GOT3 (cell line): ENCODE results near the gene MEF2C.

Experiments used
- DNase-seq: peaks from one replicate; lab custom pipeline; 2025; ENCODE audit warnings: mixed read lengths; lab: John Stamatoyannopoulos, UW

Gene MEF2C

DNA sequence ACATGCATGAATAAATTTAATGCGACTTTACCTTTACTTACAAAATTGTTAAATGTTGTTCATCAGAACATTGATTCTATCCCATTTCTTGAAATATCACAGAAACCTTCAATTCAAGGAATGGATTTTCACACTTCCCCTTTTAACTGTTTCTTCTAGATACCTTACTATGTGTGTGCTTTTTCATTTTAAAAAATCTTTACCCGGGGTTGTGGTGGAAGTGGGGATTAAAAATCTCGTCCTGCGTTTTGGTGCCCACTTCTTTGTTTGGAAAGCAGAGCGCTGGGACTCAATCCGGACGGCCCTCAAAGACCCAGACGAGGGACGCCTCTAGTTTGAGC, 5.8 kb upstream of the MEF2C start:
- no peak for DNase-seq

DNA sequence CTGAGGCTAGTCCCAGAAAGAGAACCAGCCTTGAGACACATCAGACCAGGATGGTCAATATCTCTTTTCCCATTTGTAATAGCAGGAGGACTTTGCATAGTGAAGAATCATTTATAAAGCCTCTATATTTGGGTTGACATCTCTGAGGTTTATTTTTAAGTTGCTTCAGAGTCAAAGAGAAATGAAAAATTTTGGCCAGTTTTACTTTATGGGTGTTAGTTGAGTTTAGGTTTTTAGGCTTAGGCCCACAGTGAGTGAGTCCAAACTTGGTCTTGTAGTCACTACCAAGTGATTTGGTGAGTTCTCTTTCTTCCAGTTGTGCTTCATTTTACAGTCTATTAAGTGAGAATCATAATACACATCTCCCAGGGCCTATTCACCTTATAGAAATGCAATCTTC, 5.3 kb upstream of the MEF2C start:
- no peak for DNase-seq

DNA sequence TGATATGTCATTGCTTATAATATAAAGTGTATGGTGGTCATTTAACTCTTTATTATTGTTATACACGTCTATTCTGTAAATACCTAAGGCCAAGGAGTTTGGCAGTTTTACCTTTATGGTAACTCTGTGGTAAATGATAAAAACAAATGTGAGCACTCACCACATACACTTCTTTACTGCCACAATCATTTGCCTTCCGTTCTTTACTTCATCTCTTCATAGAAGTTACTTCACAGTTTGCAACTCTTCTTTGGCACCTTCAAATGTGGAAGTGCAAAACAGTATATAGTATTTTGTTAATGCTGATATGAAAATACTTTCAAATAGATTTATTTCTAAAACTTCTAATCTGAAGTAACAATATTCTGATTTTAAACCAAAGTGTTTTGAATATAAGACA, 4.4 kb upstream of the MEF2C start:
- DNase-seq = no peak

DNA sequence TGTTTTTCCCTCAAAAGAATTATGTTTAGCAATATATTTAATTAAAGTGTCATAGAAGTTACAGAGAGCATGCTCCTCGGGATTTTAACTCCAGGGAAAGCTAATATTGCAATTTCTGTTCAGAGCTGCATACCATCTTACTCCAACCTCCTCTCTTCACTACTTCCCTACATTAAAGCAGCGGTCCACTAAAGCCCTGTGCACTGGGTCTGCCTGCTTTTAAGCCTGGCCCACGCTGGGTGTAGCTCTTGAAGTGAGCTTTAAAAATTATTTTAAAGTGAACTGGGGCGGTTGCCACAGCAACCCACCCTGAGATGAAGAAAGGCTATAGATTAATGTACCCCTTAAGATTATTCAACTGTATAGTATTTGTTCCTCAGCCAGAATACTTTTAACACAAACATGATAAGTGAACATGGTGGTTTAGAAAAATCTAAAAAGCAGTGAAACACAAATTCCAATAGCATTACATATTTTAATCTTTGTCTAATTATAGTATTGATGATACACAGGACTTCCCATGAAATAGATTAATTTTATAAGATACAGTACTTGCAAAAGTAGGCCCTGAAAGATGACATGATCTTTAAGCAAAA, 3.9 kb upstream of the MEF2C start:
- DNase-seq = no peak

DNA sequence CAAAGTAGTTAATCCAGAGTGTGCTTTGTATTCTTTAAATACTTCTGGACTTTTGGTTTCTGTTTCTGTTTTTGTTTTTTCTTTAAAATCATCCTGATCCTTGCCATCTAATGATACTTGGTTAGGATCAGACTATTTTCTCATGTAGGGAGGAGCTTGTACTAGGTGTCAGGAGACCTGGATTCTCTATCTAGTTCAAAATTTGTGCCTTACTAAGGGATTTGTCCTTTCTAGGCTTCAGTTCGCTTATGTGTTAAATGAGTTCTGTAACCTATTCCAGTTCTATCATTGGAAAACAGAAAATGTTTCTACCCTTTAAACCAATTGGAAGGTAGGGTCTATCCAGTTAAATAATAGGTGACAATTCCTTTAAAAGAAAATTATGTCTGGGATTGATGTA, 3.3 kb upstream of the MEF2C start:
- no peak for DNase-seq

DNA sequence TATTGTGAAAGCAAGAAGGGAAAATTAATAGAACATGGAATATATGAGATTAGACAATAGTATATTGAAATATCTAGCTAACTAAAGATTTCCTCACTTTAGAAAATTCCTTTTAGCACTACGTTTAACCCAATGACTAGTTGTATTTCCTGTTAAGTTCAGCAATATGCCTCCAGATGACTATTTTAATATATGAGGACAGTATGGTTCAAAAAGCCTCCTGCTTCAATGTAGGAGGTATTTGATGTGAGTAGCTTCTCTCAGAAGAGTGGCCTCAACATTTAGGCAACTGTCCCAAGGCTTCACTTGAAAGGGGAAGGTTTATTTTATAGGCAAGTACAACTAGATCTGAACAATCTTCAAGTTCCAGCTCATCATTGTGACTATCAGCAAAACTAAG, 2.0 kb upstream of the MEF2C start:
- DNase-seq = no peak

DNA sequence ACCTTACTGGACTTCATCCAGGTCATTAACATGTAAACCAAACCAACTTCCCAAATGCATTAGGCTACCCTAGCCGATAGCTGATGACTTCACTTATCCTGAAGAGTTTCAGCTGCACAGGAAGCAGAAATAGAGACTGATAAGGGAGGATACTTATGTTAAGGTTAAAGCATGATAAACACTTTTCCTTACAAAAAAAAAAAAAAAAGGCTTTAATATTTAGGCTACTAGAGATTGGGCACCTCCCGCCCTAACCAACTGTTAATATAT, 1.6 kb upstream of the MEF2C start:
- DNase-seq = no peak

DNA sequence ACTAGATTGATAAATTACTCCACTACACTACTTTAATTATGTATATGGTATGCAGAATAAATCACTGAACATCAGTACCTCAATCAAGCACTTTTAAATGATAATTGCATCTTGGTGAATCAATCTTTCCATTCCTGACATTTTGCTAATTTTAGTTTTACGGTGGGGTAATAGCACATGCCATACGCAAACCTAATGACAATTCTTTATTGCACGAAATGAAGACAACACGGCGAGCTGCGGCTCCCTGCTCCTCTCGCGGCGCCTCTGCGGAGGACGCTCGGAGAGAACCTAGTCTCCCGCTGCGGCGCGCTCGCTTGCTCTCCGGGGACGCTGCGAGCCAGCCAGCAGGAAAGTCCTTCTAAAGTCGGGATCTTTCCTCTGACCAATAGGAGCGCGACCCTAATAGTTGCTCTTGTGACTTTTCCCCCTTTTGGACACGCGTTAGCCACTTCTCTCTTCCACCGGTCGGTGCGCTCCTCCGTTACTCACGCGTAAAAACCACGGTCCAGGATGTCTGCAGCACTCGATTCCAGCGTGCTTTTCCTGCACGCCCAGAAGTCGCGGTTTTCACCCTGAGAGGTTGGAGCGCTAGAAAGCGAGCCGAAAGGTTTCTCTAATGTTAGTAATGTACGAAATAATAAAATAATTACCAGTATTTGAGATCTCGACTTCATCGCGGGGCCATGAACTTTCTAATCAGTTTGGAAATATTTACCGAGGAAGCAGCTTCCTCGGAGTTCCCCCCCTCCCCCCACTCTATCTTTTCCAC, 1.0 kb upstream of the MEF2C start:
- DNase-seq = no peak

DNA sequence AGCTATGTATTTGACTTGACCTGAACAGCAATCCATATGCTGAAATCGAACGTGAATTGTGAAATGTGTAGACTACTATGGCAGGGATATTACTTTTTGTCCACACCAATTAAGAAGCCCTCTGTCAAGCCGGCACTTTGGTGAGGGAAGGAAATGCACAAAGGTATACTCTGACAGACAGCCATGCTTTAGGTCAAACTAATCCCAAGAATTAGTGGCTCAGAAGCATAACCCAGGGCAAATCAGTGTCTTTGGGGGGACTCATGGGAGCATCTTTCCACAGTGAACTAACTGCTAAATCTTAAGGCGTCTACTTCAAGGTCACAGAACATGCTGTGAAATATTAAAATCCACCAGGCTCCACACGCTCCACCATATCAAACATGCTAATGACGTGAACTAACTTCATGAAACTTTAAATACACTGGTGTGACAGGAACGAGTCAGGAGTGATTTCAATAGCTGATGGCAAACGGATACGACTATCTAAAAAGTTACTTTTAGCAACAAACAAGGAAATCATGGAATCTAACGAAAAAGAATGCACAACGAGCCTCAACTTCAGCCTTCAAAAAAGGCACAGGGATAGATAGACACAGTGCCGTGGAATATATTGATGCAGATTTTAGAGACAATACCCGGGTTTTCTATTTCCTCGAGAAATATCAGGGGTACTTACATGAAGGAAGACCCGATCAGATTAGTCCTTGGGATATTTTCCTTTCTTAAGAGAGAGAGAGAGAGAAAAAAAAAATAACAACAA, 527 bp downstream of the MEF2C start:
- no peak for DNase-seq

DNA sequence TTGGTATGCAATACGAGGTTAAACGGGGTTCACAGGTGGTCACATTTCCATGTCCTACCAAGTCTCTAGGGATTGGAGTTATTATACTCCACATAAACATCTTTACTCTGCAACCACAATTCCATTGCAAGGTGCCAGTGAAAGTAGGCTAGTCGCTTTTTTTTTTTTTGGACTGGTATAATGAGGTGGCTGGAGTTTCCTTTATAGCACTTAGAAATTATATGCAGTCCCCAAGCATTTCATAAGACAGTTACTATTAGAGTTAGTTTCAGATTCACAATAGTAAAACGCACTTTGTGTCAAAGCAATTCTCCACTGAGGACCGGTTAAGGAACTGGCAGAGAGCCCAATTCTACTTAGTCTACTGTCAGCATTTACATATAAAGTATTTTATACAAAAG, 1.4 kb downstream of the MEF2C start:
- no peak for DNase-seq

DNA sequence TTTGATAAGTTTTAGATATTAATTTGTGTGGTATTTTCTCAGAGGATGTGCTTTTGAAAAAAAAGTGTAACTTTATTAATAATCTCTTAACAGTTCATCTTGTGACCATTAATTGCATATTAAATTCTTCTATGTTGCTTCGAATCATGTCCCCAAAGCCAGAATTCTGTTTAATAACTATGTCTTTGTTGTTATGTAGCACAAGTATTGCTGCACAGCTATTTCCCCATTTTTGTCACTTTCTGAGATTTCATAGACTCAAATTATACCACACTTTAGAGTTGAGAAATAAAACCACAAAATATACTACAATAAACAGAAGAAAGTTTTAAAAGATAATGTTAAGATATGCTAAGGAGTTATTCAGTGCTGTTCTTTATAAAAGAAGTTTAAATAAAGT, 2.8 kb downstream of the MEF2C start:
- DNase-seq = no peak

DNA sequence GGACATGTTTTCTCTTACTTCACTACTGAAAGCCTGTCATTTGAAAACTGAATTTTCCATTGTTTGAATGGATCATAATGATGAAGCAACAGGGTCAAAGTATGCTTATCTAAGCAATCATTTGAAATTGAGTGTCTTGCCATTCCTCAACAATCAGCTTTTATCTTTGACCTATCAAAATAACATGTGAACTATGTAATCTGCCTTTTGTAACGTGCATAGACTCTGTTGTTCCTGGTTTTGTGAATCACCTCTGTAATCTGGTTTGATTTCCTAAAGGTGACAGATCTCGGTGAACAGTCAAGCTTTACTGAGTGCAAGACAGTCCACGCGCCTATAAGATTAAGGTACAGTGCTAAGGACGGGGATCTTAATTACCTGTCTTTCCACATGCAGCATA, 3.3 kb downstream of the MEF2C start:
- DNase-seq = no peak

DNA sequence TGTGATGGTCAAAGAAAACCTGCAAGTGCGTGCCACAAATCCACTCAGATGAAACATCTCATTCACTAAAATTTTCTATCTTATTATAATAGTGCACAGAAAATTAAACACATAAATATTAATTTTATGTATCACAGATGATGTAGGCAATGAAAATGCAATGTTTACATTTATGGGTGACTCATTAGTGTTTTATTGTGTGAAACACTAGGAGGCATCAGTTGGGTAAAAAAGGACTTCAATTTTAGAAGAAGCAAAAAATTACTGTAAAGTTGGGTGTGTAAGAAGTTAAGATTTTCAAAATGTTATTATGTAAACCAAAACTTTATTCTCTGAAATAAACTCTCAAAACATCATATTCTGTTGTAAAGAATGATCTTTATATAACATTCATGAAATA, 4.0 kb downstream of the MEF2C start:
- DNase-seq = no peak

DNA sequence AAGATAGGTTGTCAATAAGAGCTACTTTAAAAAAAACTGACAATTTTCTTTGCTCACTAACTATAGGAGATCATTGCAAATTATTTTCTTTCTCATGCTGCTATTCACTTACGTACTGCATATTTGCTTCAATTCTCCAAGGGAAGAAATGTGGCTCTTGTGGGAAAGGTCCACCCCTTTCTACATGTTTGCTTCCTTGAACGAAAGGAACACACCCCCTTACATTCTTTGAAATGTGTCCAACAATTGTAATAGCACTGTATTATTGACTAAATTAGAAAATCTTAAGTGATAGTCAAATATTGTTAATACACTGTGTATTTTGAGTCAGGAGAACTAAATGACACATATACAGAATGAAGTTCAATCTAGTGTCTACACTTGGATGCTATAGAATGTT, 5.2 kb downstream of the MEF2C start:
- no peak for DNase-seq

DNA sequence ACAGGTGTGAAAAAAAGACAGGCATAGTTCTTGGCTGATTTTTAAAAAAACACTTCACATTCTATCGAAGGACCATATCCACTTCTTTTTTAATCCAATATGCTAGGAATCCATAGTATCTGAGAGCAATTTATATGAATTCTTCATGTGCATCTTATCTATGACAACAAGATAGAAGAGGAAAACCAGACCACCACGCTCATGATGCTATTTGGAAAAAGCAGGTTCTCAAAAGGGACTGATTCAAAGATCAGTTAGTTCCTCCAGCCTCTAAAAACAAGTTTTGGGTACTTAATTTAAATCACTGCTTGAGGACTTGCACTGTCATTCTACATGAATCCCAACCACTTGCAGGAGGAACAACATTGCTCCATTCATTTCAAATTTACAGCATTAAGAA, 6.3 kb downstream of the MEF2C start:
- DNase-seq = no peak

DNA sequence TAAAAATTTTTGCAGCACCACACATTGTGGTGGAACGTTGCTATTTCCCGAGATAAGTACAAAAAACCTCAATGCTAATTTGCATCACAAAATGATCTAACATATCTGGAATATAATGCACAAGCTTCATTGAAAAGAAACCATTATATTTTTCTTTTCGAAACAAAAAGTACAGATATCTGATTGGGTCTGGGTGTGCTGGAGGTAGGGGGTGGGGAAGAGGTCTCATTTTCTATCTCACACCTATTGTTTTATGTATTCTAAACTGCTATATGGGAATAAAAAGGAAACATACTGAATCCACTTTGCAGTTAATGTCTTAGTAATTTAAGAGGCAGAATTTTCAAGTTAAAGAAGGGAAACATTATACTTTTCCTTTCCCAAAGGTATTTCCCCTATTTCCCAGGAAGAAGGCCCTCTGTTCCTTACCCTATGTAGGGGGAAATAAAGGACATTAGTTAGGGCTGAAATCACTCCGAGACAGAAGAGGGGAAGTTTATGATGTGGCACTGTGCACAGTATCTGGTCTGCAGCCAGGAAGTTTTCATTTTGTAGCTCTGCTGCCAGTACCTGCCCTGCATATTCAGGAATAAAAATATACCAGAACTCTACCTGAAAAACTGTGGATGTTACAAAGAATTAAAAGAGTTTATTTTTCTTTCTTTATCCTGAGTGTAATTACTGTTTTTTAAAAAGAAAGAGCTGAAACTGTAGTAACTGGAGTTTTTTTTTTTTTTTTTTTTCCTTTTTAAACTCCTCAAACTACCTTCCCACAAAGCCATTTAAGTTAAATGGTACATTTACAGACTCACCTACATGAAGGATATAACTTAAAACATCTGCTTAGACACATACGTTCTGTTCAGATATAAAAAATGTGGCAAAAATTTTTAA, 7.4 kb downstream of the MEF2C start:
- no peak for DNase-seq

DNA sequence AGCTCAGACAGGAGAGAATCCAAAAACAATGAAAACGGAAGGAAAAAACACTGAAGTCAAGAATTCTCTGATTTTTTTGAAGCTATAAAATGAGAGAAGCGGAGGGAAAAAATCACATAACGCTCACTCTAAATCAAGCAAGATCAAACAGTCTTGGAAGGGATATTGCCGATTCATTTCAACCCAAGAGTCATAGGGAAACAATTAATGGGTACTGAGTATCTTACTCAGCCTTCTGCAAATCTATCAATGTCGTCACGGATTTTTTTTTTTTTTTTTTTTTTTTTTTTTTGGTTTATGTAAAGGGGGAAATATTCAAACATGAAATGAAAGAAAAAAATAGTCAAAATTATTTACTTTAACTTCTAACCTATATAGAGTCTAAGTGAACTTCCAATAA, 9.5 kb downstream of the MEF2C start:
- DNase-seq = no peak

DNA sequence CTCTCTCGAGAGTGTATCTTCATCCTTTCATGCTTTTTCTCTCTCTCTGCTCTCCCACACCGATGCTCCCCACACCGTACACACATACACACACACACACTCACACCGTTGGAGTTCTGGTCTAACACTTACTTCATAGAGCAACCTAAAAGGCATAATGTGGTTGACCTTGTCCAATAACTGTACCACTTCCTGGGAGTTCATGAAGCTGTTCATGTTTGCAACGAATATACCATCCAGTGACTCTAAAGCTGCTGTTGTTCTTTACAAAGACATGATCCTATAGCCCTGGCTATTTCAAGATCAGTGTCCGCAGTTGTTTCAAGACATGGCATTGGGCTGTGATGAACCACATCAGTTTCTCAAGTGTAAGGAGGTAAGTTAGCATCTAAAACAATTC, 10.0 kb downstream of the MEF2C start:
- no peak for DNase-seq

DNA sequence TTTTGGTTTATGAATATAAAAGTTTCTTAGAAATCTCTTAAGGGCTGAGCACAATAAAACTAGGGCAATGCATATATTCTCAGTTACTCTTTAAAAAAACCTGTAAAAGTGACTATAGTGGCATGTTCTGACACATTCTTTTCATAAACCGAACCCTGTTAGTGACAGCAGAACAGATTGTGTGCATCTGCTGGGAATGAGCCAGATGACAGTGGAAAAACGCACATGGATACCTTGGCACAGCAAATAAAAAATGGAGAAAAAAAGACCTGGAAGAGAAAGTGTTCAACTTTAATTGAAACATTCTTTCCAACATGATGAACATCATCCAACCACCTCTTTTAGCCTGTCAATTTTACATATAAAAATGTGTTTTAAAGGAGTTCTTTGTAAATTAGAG, 12.7 kb downstream of the MEF2C start:
- DNase-seq = no peak

DNA sequence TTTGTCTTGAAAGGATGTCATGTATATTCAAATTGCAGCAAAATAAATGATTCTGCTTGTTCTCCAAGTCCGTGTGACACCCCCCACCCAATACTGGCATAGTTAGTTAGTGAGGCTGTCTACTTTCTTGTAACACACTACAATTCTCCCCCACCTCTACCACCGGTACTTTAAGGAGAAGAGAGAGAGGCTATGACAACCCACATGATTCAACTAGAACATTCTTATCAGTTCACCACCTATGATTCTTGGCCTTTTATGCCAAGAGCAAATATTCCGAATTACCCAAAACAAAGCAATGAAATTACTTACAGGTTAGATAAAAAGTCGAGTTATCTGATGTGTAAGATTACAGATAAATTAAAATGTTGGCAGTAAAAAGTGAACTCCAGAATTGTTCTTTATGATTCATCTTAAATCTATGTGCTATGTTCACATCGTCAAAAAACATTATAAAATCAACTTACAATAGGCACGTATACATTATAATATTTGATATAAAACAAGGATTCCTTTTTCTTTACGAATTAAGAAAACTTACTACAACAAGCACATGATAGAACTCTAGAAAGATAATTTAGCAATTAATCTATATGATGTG, 14.4 kb downstream of the MEF2C start:
- no peak for DNase-seq

DNA sequence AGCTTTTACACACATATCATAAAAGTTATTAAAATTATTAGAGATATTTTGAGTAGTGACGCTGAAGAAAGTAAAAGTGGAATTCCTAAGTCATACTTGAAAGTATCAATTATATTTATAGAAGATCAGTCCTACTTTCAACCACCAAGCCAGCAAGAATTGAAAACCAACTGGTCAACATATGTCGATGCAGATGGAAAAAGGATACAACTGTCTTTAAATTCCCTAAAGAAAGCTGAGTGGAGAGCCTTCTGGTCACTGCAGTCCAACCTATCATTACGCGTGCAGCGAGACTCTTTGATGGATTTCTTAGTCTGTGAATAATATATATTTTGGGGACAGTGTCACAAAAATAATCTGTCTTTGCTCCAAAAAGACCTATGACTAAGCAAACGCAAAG, 15.3 kb downstream of the MEF2C start:
- no peak for DNase-seq

DNA sequence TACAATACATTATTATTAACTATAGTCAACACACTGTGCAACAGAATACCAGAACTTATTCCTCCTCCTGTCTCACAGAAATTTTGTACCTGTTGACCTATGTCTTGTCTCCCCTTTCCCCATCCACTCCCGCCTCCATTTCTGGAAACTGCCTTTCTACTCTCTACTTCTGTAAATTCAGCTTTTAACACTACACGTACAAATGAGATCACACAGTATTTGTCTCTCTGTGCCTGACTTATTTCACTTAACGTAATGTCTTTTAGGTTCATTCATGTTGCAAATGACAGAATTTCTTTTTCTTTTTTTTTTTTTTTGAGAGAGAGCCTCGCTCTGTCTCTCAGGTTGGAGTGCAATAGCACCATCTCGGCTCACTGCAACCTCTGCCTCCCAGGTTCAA, 19.5 kb downstream of the MEF2C start:
- DNase-seq = no peak
